IPS-15b (cell line): ENCODE data around the gene ASB18.
A peak's percentile ranks its signal among the peaks of the same experiment; 100 is the strongest.

Source experiments
- H3K27me3 ChIP-seq: one replicate; pipeline ENCODE4 v1.6.1; 2013; ENCODE audit warnings: low read length; ENCODE audit not compliant: control insufficient read depth, insufficient read depth
- H3K36me3 ChIP-seq: one replicate; pipeline ENCODE4 v1.6.1; 2013; ENCODE audit warnings: low read length; ENCODE audit not compliant: control insufficient read depth, insufficient read depth
- H3K4me1 ChIP-seq: one replicate; pipeline ENCODE4 v1.6.1; 2013; ENCODE audit warnings: mild to moderate bottlenecking, low read length; ENCODE audit not compliant: control insufficient read depth, insufficient read depth
- H3K4me3 ChIP-seq: one replicate; pipeline ENCODE4 v1.5.1; 2013; ENCODE audit warnings: low read depth, low read length
- H3K9ac ChIP-seq: one replicate; pipeline ENCODE4 v1.6.1; 2013; ENCODE audit warnings: low read depth, mild to moderate bottlenecking, low read length
- H3K9me3 ChIP-seq: one replicate; pipeline ENCODE4 v1.6.1; 2013; ENCODE audit warnings: mild to moderate bottlenecking, low read length; ENCODE audit not compliant: control insufficient read depth, insufficient read depth

Gene ASB18

DNA sequence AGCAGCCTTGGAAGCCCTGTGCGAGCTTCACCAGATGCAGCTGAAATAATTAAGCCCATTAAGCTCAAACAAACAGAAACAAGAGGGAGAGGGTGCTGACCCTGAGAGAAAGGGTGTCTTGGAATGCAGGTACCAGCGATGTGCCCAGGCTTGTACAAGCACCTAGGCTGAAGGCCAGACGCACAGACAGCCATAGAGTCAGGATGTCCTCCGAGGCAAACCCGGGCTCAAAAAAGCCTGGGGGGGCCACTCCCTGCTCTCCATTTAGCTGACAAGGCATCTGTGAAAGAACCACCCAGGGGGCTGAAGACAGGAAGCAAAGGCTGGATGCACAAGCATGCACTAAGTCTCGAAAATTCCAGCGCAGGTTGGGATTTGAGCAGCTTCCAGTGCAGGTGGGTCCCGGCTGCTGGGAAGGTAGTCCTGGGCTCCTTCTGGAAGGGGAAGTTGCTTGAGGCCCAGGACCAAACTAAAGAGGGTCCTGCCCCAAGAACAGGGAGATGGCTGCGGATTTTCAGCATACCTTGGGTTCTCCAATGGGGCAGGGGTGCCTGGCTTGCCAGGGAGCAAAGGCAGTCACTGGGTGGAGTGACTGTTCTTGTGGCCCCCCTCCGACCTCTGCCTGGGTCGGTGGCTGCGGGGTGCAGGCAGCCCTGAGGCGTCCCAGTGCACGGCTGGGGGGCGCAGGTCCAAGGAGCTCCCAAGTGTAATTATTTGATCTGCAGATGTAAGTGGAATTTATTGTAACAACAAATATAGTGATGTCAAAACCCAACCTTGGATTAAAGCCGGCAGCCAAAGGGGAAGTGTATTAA lies 102.0 kb downstream of the ASB18 start:
- Histone ChIP-seq H3K4me1 (peaks cover 15% of the 10 kb centered on the region), H3K9me3 (no peaks in the 10 kb centered on the region), H3K27me3 (peaks cover 89% of the 10 kb centered on the region), H3K4me3 (peak overlapping the region; percentile 18), H3K9ac (no peak overlapping the region), H3K36me3 (no peaks in the 10 kb centered on the region)

- H3K27me3 ChIP-seq = peaks cover 90% of the 10 kb centered on the region
- peak overlapping the region; percentile 18 for H3K4me3 ChIP-seq
- H3K4me1 ChIP-seq = peaks cover 12% of the 10 kb centered on the region
- no peaks in the 10 kb centered on the region for H3K9me3 ChIP-seq
- H3K9ac ChIP-seq = no peak overlapping the region
- no peaks in the 10 kb centered on the region for H3K36me3 ChIP-seq
These were observed 102.7 kb downstream of the ASB18 start for GRCh38 chr2:236161531-236161930.

- H3K4me3 ChIP-seq = no peak overlapping the region
- peaks cover 12% of the 10 kb centered on the region for H3K4me1 ChIP-seq
- H3K9ac ChIP-seq = no peak overlapping the region
- H3K9me3 ChIP-seq = no peaks in the 10 kb centered on the region
- H3K36me3 ChIP-seq = no peaks in the 10 kb centered on the region
- H3K27me3 ChIP-seq = peaks cover 90% of the 10 kb centered on the region
These were observed 103.1 kb downstream of the ASB18 start for GRCh38 chr2:236161082-236161462.

- Histone ChIP-seq H3K4me3 (peak overlapping the region; percentile 18), H3K27me3 (peaks cover 90% of the 10 kb centered on the region), H3K9ac (no peak overlapping the region), H3K36me3 (no peaks in the 10 kb centered on the region), H3K9me3 (no peaks in the 10 kb centered on the region), H3K4me1 (peaks cover 12% of the 10 kb centered on the region)
These were observed 103.7 kb downstream of the ASB18 start for GRCh38 chr2:236160366-236161081.

DNA sequence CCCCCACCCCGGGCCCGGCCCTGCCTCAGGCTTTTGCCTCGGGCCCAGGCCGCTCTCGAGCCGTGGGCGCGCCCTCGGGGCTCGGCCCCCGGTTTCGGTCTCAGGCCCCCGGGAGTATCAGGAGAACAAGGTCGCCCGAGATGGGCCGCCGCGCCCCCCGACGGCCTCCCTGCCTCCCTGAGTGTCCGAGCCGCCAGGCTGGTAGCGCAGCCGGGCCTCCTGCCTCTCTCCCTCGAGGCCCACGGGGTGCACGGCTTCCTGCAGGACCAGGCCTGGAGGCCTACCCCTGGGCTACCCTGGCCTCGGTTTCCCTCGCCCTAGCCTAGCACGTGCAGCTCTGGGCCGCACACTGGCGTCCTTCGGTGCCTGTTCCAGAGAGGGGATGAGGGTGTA lies 104.4 kb downstream of the ASB18 start:
- H3K9ac ChIP-seq = no peak overlapping the region
- H3K4me3 ChIP-seq = peak overlapping the region; percentile 18
- H3K27me3 ChIP-seq = peaks cover 90% of the 10 kb centered on the region

DNA sequence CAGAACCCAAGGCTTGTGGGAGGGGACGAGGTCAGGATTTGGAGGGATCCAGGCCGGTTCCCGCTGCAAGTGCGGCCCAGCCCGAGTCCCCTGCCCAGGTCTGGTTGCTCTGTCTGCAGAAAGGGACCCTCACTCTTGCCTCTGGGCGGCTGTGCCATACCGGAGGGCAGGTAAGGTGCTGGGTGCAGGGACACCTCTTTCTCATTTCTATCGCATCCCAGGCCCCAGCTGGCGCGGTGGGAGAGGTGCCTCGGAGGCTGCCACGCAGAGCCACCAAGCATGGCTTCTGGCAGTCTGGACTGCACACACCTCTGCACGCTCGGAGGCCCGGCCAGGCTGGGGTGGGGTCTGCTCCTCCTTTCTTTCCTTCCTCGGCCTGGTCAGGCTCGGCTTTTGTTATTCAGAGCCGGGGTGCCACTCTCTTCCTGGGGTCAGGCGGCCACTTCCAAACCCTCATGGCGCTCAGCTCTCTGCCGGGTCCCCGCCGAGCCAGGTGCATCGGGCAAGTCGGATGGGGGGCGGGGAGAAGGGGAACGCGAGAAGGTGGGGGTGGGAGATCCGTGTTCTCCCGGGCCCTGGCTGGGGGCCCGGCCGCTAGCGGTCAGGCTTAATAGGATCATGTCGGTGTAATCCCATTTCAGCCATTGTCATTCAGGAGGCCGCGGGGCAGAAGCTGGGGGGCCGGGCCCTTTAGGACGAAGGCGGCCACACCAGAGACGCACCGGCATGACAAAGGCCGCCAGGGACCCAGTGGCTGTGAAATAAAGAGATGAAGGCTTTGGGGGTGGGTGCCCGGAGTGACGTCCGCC lies 105.0 kb downstream of the ASB18 start:
- Histone ChIP-seq H3K27me3 (peaks cover 93% of the 10 kb centered on the region), H3K36me3 (no peaks in the 10 kb centered on the region), H3K4me3 (peak overlapping the region; percentile 41), H3K9ac (no peak overlapping the region), H3K4me1 (peaks cover 12% of the 10 kb centered on the region), H3K9me3 (no peaks in the 10 kb centered on the region)

More for the DNA sequence above, 104.4 kb downstream of the ASB18 start:
- Histone ChIP-seq H3K36me3 (no peaks in the 10 kb centered on the region), H3K9me3 (no peaks in the 10 kb centered on the region), H3K4me1 (peaks cover 12% of the 10 kb centered on the region)

DNA sequence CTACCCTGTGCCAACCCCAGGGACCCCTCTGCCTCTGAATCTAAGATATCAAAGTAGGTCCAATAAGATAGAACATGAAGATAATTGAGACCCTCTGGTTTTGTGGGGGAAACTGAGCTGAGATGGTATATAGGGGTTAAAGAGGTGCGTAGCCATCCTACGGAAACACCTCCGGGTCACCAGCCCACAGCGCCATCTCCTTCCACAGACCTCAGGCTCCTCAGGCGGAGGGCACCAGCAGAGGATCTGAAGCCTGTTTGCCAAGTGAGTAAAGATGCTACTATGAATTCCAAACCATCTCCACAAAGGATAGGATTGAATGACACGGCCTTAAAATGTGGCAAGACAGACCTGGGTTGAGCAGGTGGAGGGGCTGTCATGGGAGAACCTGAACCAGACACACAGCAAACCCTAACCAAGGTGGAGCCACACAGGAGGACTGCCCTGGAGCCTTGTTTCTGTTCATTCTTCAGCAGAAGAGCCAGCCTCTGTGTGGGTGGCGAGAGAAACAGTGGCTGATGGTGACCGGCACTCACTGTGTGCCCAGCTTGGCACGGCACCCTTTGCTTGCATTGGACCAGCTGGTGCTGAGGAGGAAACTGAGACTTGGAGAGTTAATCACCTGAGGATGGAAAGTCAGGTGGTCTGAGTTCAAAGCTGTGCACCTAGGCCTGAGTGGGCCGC lies 106.2 kb downstream of the ASB18 start:
- H3K27me3 ChIP-seq = peaks cover 82% of the 10 kb centered on the region
- H3K36me3 ChIP-seq = no peaks in the 10 kb centered on the region
- peaks cover 12% of the 10 kb centered on the region for H3K4me1 ChIP-seq
- H3K9me3 ChIP-seq = no peaks in the 10 kb centered on the region
- H3K9ac ChIP-seq = no peak overlapping the region
- H3K4me3 ChIP-seq = peak overlapping the region; percentile 8

GRCh38 chr2:236157366-236157765 lies 106.8 kb downstream of the ASB18 start:
- H3K4me1 ChIP-seq = peaks cover 12% of the 10 kb centered on the region
- no peaks in the 10 kb centered on the region for H3K36me3 ChIP-seq
- H3K4me3 ChIP-seq = no peak overlapping the region
- H3K9ac ChIP-seq = no peak overlapping the region
- H3K9me3 ChIP-seq = no peaks in the 10 kb centered on the region
- peaks cover 76% of the 10 kb centered on the region for H3K27me3 ChIP-seq

DNA sequence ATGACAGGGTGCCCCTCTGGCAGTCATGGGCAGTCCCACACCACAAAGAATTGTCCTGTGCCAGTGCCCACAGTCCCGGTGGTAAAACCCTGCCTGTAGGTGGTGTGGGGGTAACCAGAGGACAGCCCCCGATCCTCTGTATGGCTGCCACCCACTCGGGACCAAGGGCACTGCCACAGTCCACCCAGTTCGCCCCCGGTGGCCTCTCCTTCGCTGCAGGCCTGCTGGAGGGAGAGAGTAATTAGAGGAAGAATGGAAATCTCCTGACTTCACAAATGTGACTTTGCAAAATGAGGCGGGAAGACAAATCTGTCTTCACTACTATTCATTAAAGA lies 107.4 kb downstream of the ASB18 start:
- Histone ChIP-seq H3K36me3 (no peaks in the 10 kb centered on the region), H3K9me3 (no peaks in the 10 kb centered on the region), H3K9ac (no peak overlapping the region), H3K4me1 (peaks cover 12% of the 10 kb centered on the region), H3K4me3 (no peak overlapping the region), H3K27me3 (peaks cover 70% of the 10 kb centered on the region)

- H3K36me3 ChIP-seq = no peaks in the 10 kb centered on the region
- H3K27me3 ChIP-seq = peaks cover 65% of the 10 kb centered on the region
- no peaks in the 10 kb centered on the region for H3K9me3 ChIP-seq
- H3K9ac ChIP-seq = no peak overlapping the region
- peaks cover 12% of the 10 kb centered on the region for H3K4me1 ChIP-seq
- no peak overlapping the region for H3K4me3 ChIP-seq
These were observed 107.9 kb downstream of the ASB18 start for GRCh38 chr2:236156095-236156859.

GRCh38 chr2:236155406-236155805 lies 108.8 kb downstream of the ASB18 start:
- peaks cover 10% of the 10 kb centered on the region for H3K4me1 ChIP-seq
- H3K9me3 ChIP-seq = no peaks in the 10 kb centered on the region
- peaks cover 59% of the 10 kb centered on the region for H3K27me3 ChIP-seq
- no peak overlapping the region for H3K9ac ChIP-seq
- no peaks in the 10 kb centered on the region for H3K36me3 ChIP-seq
- H3K4me3 ChIP-seq = no peak overlapping the region
